HL-60 (cell line): ENCODE results near the gene RAPGEF4.

Experiments used
- DNase-seq, 2 experiments: peaks; one replicate each; pipeline ENCODE4 v3.0.0-alpha.2; 2010 to 2020; ENCODE audit warnings: low read depth in 1 of 2, low spot score in 1 of 2
- H3K27ac ChIP-seq: fragments of 250-450 bp; sonication (Bioruptor Pico); replicated peaks from 2 replicates; pipeline ENCODE4 v1.5.1; 2020; ENCODE audit warnings: mild to moderate bottlenecking, moderate library complexity
- H3K27me3 ChIP-seq: fragments of 250-450 bp; sonication (Bioruptor Pico); 2 replicates; pipeline ENCODE4 v1.5.1; 2021; ENCODE audit warnings: mild to moderate bottlenecking, moderate library complexity; ENCODE audit not compliant: insufficient read depth, poor library complexity, severe bottlenecking
- H3K4me3 ChIP-seq: replicated peaks from 2 replicates; pipeline ENCODE4 v1.5.1; 2011; ENCODE audit warnings: mild to moderate bottlenecking, control low read depth, low read length; ENCODE audit not compliant: insufficient read depth
- CTCF ChIP-seq: IDR thresholded peaks from one replicate; pipeline ENCODE4 v1.5.1; 2011; ENCODE audit warnings: low read length, control low read depth, inconsistent platforms; ENCODE audit not compliant: insufficient read depth
- GABPA ChIP-seq: IDR thresholded peaks from 2 replicates; pipeline ENCODE4 v1.6.1; 2012; ENCODE audit warnings: low read depth
- POLR2AphosphoS5 ChIP-seq: IDR thresholded peaks from 2 replicates; pipeline ENCODE4 v1.6.1; 2012; ENCODE audit warnings: low read depth
- SPI1 ChIP-seq: IDR thresholded peaks from 2 replicates; pipeline ENCODE4 v1.6.1; 2012; ENCODE audit warnings: low read depth, mild to moderate bottlenecking, borderline replicate concordance
- TF ChIP-seq, protein P1 (sequence below): IDR thresholded peaks from 2 replicates; pipeline ENCODE4 v1.6.1; 2012; ENCODE audit warnings: low read depth; ENCODE audit not compliant: insufficient replicate concordance

Gene RAPGEF4

GRCh38 chr2:172877826-172878225 lies 142.2 kb downstream of the RAPGEF4 start:
- no peak overlapping the region for H3K27ac ChIP-seq
- no peak for TF ChIP-seq CTCF
- TF ChIP-seq SPI1 = no peak
- TF ChIP-seq POLR2AphosphoS5 = no peak
- TF ChIP-seq GABPA = no peak
- TF ChIP-seq, protein P1, sequence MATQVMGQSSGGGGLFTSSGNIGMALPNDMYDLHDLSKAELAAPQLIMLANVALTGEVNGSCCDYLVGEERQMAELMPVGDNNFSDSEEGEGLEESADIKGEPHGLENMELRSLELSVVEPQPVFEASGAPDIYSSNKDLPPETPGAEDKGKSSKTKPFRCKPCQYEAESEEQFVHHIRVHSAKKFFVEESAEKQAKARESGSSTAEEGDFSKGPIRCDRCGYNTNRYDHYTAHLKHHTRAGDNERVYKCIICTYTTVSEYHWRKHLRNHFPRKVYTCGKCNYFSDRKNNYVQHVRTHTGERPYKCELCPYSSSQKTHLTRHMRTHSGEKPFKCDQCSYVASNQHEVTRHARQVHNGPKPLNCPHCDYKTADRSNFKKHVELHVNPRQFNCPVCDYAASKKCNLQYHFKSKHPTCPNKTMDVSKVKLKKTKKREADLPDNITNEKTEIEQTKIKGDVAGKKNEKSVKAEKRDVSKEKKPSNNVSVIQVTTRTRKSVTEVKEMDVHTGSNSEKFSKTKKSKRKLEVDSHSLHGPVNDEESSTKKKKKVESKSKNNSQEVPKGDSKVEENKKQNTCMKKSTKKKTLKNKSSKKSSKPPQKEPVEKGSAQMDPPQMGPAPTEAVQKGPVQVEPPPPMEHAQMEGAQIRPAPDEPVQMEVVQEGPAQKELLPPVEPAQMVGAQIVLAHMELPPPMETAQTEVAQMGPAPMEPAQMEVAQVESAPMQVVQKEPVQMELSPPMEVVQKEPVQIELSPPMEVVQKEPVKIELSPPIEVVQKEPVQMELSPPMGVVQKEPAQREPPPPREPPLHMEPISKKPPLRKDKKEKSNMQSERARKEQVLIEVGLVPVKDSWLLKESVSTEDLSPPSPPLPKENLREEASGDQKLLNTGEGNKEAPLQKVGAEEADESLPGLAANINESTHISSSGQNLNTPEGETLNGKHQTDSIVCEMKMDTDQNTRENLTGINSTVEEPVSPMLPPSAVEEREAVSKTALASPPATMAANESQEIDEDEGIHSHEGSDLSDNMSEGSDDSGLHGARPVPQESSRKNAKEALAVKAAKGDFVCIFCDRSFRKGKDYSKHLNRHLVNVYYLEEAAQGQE = no peak
- peaks cover 4% of the 10 kb centered on the region for H3K27me3 ChIP-seq
- DNase-seq = no peak
- no peak overlapping the region for H3K4me3 ChIP-seq

DNA sequence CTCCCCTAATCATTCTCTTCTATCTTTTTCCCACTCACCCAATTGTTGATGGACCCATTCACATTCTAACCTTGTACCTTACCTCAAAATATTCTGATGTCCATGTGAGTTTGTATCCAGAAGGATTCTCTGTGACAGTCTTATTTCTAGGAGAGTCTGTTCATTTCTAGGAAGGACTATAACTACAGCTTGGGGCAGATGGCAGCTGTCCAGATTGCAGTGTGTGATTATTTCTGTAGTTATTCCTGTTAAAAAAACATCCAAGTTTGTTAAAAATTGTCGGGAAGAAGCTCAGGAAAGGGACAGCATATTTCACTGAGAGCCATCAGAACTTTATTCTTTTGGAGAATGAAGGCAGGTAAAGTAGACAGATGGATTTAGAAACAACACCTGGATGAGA lies 142.6 kb downstream of the RAPGEF4 start:
- Histone ChIP-seq H3K4me3 (no peak overlapping the region), H3K27me3 (peaks cover 4% of the 10 kb centered on the region), H3K27ac (no peak overlapping the region)
- no peak for DNase-seq
- TF ChIP-seq GABPA (no peak), CTCF (no peak), SPI1 (no peak), POLR2AphosphoS5 (no peak)
- TF ChIP-seq, protein P1 = no peak

DNA sequence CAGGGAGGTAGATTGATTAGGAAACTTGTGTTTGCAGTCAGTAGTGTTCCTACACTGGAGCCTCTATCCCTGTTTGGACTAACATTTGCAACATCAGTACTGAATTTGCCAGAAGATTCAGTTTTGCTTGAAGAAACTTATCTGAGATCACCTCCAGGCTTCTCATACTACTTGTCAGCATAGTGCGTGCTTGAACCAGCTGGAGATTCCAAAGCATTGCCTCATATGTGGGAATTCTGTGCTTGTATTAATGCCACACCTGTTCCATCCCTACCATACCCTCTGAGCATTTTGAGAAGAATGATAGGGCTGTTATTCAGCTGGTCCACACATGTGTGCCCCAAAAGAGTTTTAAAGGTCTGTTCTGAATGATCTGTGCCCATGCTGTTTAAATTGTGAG lies 148.7 kb downstream of the RAPGEF4 start:
- Histone ChIP-seq H3K4me3 (no peak overlapping the region), H3K27ac (no peak overlapping the region), H3K27me3 (no peaks in the 10 kb centered on the region)
- TF ChIP-seq GABPA (no peak), POLR2AphosphoS5 (no peak), SPI1 (no peak), CTCF (no peak)
- TF ChIP-seq, protein P1 = no peak
- no peak for DNase-seq
